HEK293T (cell line): ENCODE results near the gene TPTE2.

Experiments
- ARNT ChIP-seq: fragments of 450-650 bp; IDR thresholded peaks from 2 replicates; pipeline ENCODE4 v1.6.1; 2017; ENCODE audit warnings: mild to moderate bottlenecking
- BHLHE40 ChIP-seq: fragments of 450-650 bp; IDR thresholded peaks from 2 replicates; pipeline ENCODE4 v1.6.1; 2016; ENCODE audit warnings: mild to moderate bottlenecking, moderate library complexity, borderline replicate concordance
- CTBP1 ChIP-seq: fragments of 450-650 bp; IDR thresholded peaks from 2 replicates; pipeline ENCODE4 v1.6.1; 2016; ENCODE audit warnings: borderline replicate concordance
- ELF4 ChIP-seq: fragments of 450-650 bp; IDR thresholded peaks from 2 replicates; pipeline ENCODE4 v1.6.1; 2017; ENCODE audit warnings: antibody characterized with exemption
- FOXK2 ChIP-seq: fragments of 450-650 bp; IDR thresholded peaks from 2 replicates; pipeline ENCODE4 v1.6.1; 2016; ENCODE audit warnings: mild to moderate bottlenecking
- FOXM1 ChIP-seq: fragments of 450-650 bp; IDR thresholded peaks from 2 replicates; pipeline ENCODE4 v1.6.1; 2017; ENCODE audit warnings: mild to moderate bottlenecking, borderline replicate concordance
- HDGF ChIP-seq: fragments of 450-650 bp; IDR thresholded peaks from 2 replicates; pipeline ENCODE4 v1.6.1; 2017; ENCODE audit warnings: antibody characterized with exemption, borderline replicate concordance
- L3MBTL2 ChIP-seq: fragments of 450-650 bp; conservative IDR thresholded peaks from 2 replicates; pipeline ENCODE4 v1.6.1; 2016; ENCODE audit warnings: mild to moderate bottlenecking
- NFRKB ChIP-seq: fragments of 450-650 bp; IDR thresholded peaks from 2 replicates; pipeline ENCODE4 v1.6.1; 2016; ENCODE audit warnings: mild to moderate bottlenecking, moderate library complexity
- SP1 ChIP-seq: fragments of 450-650 bp; IDR thresholded peaks from 2 replicates; pipeline ENCODE4 v1.6.1; 2017
- SUZ12 ChIP-seq: fragments of 450-650 bp; IDR thresholded peaks from 2 replicates; pipeline ENCODE4 v1.6.1; 2016; ENCODE audit warnings: mild to moderate bottlenecking
- TARDBP ChIP-seq: fragments of 450-650 bp; IDR thresholded peaks from 2 replicates; pipeline ENCODE4 v1.6.1; 2016
- ZNF384 ChIP-seq: fragments of 450-650 bp; IDR thresholded peaks from 2 replicates; pipeline ENCODE4 v1.6.1; 2016
- TF ChIP-seq, protein P1 (sequence below): fragments of 450-650 bp; IDR thresholded peaks from 2 replicates; pipeline ENCODE4 v1.6.1; 2016

DNA sequence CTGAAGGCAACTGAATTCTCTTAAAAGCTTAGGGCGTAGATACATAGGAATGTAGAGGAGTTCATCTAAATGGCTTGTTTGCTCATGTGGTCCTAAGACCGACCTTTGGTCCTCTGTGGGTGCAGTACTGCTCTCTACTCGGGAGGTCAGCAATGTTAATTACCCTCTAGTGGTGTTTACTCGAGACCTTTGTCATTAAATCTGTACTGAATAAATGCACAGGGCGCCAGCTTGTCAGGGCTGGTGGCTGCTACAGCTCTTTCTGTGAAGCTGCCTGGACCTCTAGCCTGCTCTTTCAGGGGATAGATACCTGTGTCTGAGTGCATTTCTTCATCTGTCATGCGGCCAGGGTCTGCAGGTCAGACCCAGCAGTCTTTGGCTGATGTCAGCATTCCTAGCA is 43.0 kb upstream of the TPTE2 start:
- TF ChIP-seq TARDBP: no peak
- TF ChIP-seq L3MBTL2: no peak
- TF ChIP-seq SUZ12: no peak
- no peak for TF ChIP-seq ARNT
- no peak for TF ChIP-seq SP1
- TF ChIP-seq ZNF384: no peak
- TF ChIP-seq FOXM1: no peak
- no peak for TF ChIP-seq BHLHE40
- TF ChIP-seq CTBP1: no peak
- TF ChIP-seq ELF4: no peak
- TF ChIP-seq, protein P1, sequence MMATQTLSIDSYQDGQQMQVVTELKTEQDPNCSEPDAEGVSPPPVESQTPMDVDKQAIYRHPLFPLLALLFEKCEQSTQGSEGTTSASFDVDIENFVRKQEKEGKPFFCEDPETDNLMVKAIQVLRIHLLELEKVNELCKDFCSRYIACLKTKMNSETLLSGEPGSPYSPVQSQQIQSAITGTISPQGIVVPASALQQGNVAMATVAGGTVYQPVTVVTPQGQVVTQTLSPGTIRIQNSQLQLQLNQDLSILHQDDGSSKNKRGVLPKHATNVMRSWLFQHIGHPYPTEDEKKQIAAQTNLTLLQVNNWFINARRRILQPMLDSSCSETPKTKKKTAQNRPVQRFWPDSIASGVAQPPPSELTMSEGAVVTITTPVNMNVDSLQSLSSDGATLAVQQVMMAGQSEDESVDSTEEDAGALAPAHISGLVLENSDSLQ: no peak
- no peak for TF ChIP-seq FOXK2
- no peak for TF ChIP-seq HDGF
- TF ChIP-seq NFRKB: no peak
